ENCODE results near the gene RPL11. TPM values are rescaled to one million over a fixed set of nuclear protein-coding genes. Genes with fewer than 3 reads are reported as not detected.
A peak's percentile ranks its signal among the peaks of the same experiment; 100 is the strongest.

RPL11 gene
- total and polyA plus RNA-seq, 8 donors = 255 to 4,094 (median 1,264) TPM

DNA sequence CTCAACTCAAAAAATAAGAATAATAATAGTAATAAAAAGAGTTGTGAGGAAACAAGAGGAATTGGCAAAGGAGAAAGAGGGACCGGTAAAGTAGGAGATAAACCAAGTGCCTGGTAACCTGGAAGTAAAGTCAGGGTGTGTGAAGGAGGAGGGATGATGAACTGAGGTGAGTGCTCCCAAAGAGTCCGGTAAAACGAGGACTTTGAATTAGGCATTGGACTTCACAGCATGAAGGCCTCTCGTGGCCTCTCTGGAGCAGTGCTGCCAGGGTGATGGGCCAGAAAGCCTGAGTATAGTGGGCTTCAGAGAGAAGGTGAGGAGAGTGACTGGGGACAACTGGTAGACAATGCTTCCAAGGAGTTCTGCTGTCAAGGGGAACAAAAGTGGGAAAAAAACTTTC is 17.6 kb downstream of the RPL11 start:
- H3K36me3 ChIP-seq = peaks cover 8 to 26% (median 12%) of the 10 kb centered on the region in 4 donors
- H3K27me3 ChIP-seq = no peaks in the 10 kb centered on the region
- no peak overlapping the region for H3K4me3 ChIP-seq
- WGBS, 5 donors = 89 to 93% (median 92%) methylated on average over 4 of the region's 4 CpGs
- H3K27ac ChIP-seq = no peak overlapping the region
- H3K4me1 ChIP-seq = peaks cover 13 to 22% (median 17%) of the 10 kb centered on the region in 4 donors
- TF ChIP-seq POLR2AphosphoS5 (IDR thresholded peaks at IDR 0.05) (no peak), POLR2A (IDR thresholded peaks at IDR 0.05) (no peak), EP300 (IDR thresholded peaks at IDR 0.05) (no peak)
- TF ChIP-seq, protein P1, sequence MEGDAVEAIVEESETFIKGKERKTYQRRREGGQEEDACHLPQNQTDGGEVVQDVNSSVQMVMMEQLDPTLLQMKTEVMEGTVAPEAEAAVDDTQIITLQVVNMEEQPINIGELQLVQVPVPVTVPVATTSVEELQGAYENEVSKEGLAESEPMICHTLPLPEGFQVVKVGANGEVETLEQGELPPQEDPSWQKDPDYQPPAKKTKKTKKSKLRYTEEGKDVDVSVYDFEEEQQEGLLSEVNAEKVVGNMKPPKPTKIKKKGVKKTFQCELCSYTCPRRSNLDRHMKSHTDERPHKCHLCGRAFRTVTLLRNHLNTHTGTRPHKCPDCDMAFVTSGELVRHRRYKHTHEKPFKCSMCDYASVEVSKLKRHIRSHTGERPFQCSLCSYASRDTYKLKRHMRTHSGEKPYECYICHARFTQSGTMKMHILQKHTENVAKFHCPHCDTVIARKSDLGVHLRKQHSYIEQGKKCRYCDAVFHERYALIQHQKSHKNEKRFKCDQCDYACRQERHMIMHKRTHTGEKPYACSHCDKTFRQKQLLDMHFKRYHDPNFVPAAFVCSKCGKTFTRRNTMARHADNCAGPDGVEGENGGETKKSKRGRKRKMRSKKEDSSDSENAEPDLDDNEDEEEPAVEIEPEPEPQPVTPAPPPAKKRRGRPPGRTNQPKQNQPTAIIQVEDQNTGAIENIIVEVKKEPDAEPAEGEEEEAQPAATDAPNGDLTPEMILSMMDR (IDR thresholded peaks at IDR 0.05) = no peak
- intact Hi-C loops (cut with DNase I; ENCODE audit: low total_unique reads) = no loop called here
- DNase-seq = no peak
- no peaks in the 10 kb centered on the region for H3K9me3 ChIP-seq

DNA sequence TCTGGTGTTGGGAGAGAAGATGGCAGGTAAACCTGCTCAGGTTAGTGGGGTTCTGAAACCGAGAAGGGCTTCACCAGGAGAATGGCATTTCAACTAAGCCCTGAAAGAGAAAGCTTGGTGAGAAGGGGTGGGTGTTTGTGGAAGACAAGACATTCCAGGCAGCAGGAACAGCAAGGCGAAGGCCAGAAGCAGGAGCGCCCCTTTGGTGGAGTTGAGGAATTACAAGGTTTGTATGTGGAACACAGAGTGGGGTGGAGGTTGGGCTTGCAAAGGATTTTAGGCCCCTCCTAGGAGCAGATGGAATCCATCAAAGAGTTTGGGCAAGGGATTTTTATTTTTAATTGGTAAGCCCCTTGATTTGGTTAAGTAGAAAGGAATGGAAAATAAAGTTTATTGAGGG is 26.9 kb downstream of the RPL11 start:
- Histone ChIP-seq H3K36me3 (no peaks in the 10 kb centered on the region), H3K9me3 (no peaks in the 10 kb centered on the region), H3K27me3 (no peaks in the 10 kb centered on the region), H3K27ac (peak overlapping the region in 2 of 5 donors; percentile 34 to 51), H3K4me1 (peaks cover 6 to 22% (median 15%) of the 10 kb centered on the region in 4 donors), H3K4me3 (no peak overlapping the region)
- WGBS, 5 donors = 70 to 85% (median 83%) methylated on average over 3 of the region's 3 CpGs
- DNase-seq = peak in 1 of 2 donors; percentile 57
- intact Hi-C loops (cut with DNase I; ENCODE audit: low total_unique reads) = no loop called here
- TF ChIP-seq POLR2AphosphoS5 (IDR thresholded peaks at IDR 0.05) (no peak), EP300 (IDR thresholded peaks at IDR 0.05) (no peak), POLR2A (IDR thresholded peaks at IDR 0.05) (no peak)
- TF ChIP-seq, protein P1 (IDR thresholded peaks at IDR 0.05) = peak in 2 of 7 experiments; percentile 12 to 29

DNA sequence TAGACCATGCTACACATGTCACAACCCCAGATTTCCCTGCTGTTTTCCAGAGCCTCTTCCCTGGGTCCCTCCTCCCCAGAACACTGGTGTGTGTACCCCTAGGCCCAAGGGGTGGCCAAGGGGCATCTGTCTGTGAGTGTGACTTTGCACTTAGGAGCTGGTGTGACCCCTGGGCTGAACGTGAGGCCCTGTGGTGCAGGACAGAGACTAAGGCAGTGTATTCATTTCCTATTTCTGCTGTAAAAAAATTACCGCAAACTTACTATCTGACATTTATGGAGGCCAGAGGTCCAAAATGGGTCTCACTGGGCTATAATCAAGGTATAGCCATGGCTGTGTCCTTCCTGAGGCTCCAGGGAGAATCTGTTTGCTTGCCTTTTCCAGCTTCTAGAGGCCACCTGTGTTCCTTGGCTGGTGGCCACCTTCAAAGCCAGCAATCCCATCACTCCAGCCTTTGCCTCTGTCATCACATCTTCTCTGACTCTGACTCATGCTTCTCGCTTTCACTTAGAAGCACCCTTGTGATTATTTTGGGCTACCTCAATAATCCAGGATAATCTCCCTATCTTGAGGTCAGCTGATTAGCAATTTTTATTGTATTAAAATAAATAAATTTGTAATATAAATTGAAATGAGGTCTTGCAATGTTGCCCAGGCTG is 27.7 kb downstream of the RPL11 start:
- Histone ChIP-seq H3K27me3 (no peaks in the 10 kb centered on the region), H3K4me3 (no peak overlapping the region), H3K9me3 (no peaks in the 10 kb centered on the region), H3K4me1 (peaks cover 6 to 22% (median 15%) of the 10 kb centered on the region in 4 donors), H3K27ac (peak overlapping the region in 4 of 5 donors; percentile 2 to 51 (median 31)), H3K36me3 (no peaks in the 10 kb centered on the region)
- peak in 1 of 2 donors; percentile 59 for DNase-seq
- peak in 1 of 3 donors; percentile 14 for TF ChIP-seq POLR2AphosphoS5 (IDR thresholded peaks at IDR 0.05)
- no peak for TF ChIP-seq POLR2A (IDR thresholded peaks at IDR 0.05)
- intact Hi-C loops (cut with DNase I; ENCODE audit: low total_unique reads) = no loop called here
- WGBS, 5 donors = 60 to 77% (median 73%) methylated on average over 3 of the region's 3 CpGs

DNA sequence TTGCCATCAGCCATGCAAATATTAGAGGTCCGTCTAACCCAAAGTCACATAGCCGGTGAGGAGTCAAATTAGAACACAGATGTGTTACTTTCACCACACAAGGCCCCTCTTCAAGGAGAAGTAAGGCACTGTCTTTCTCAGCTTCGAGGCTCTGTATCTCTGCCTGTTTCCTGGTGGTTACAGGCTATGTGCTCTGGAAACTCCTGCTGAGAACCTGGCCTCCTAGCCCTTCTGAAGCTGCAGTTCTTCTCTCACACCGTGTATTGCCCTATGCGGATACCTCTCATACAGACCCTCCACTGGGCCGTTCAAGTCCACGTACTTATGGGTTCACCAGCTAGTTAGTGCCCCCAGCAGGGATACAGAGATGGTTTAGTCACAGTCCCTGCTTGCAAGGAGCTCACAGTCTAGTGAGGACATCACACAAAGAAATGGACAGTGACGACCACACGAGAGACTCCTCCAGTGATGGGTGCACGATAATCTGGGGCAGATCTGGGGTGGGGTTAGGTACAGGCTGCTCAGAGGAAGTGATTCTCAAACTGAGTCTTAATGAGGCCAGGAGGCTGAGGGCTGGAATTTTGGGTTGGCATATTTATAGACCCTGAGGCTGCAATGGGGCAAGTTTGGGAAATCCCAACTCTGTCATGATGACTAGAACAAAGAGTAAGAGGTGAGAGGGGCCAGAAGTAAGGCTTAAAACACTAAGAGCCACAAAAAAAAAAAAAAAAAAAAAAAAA is 28.8 kb downstream of the RPL11 start:
- DNase-seq = no peak
- H3K4me3 ChIP-seq = no peak overlapping the region
- no peaks in the 10 kb centered on the region for H3K9me3 ChIP-seq
- no peaks in the 10 kb centered on the region for H3K27me3 ChIP-seq
- intact Hi-C loops (cut with DNase I; ENCODE audit: low total_unique reads) = no loop called here
- 48 to 67% (median 61%) methylated on average over 10 of the region's 10 CpGs for WGBS, 5 donors
- TF ChIP-seq EP300 (IDR thresholded peaks at IDR 0.05) (no peak), POLR2AphosphoS5 (IDR thresholded peaks at IDR 0.05) (no peak), POLR2A (IDR thresholded peaks at IDR 0.05) (no peak)
- TF ChIP-seq, protein P1 (IDR thresholded peaks at IDR 0.05) = no peak
- H3K4me1 ChIP-seq = peaks cover 6 to 19% (median 15%) of the 10 kb centered on the region in 4 donors
- H3K27ac ChIP-seq = peak overlapping the region in 3 of 5 donors; percentile 26 to 51 (median 46)
- H3K36me3 ChIP-seq = no peaks in the 10 kb centered on the region
